Hepatocyte (in vitro differentiated cells): ENCODE results near the gene KEAP1. TPM values are rescaled to one million over a fixed set of nuclear protein-coding genes. Genes with fewer than 3 reads are reported as not detected.

Experiments used
- DNase-seq: peaks from one replicate; pipeline ENCODE4 v3.0.0-alpha.2; 2016; ENCODE audit warnings: low spot score
- H2AFZ ChIP-seq: fragments of 200-600 bp; sonication (generic); 2 replicates; pipeline ENCODE4 v1.6.0; 2016; ENCODE audit warnings: antibody characterized with exemption, mild to moderate bottlenecking
- H3K27ac ChIP-seq: fragments of 200-600 bp; sonication (generic); 2 replicates; pipeline ENCODE4 v1.5.1; 2016; ENCODE audit warnings: mild to moderate bottlenecking
- H3K27me3 ChIP-seq: fragments of 200-600 bp; sonication (generic); 2 replicates; pipeline ENCODE4 v1.6.1; 2016
- H3K36me3 ChIP-seq: fragments of 200-600 bp; sonication (generic); replicated peaks from 2 replicates; pipeline ENCODE4 v1.5.1; 2016; ENCODE audit warnings: low read depth; ENCODE audit not compliant: insufficient read depth
- H3K4me1 ChIP-seq: fragments of 200-600 bp; sonication (generic); 2 replicates; pipeline ENCODE4 v1.5.1; 2016; ENCODE audit warnings: mild to moderate bottlenecking, moderate library complexity; ENCODE audit not compliant: insufficient read depth
- H3K4me2 ChIP-seq: fragments of 200-600 bp; sonication (generic); 2 replicates; pipeline ENCODE4 v1.6.0; 2016
- H3K4me3 ChIP-seq: fragments of 200-600 bp; sonication (generic); 2 replicates; pipeline ENCODE4 v1.5.1; 2016; ENCODE audit warnings: mild to moderate bottlenecking
- H3K79me2 ChIP-seq: fragments of 200-600 bp; sonication (generic); 2 replicates; pipeline ENCODE4 v1.6.0; 2017; ENCODE audit warnings: mild to moderate bottlenecking
- H3K9me2 ChIP-seq: fragments of 200-600 bp; sonication (generic); replicated peaks from 2 replicates; pipeline ENCODE4 v1.6.0; 2017; ENCODE audit warnings: mild to moderate bottlenecking; ENCODE audit not compliant: insufficient read depth
- H3K9me3 ChIP-seq: fragments of 200-600 bp; sonication (generic); 2 replicates; pipeline ENCODE4 v1.5.1; 2016; ENCODE audit warnings: low read depth, mild to moderate bottlenecking
- H4K20me1 ChIP-seq: fragments of 200-600 bp; sonication (generic); 2 replicates; pipeline ENCODE4 v1.6.0; 2016; ENCODE audit warnings: mild to moderate bottlenecking; ENCODE audit not compliant: insufficient read depth, poor library complexity, severe bottlenecking
- EZH2 ChIP-seq: fragments of 200-600 bp; sonication (generic); IDR thresholded peaks from 2 replicates; pipeline ENCODE4 v1.6.1; 2016; ENCODE audit warnings: antibody characterized with exemption, mild to moderate bottlenecking, borderline replicate concordance
- EZH2phosphoT487 ChIP-seq: fragments of 200-600 bp; sonication (generic); IDR thresholded peaks from one replicate; pipeline ENCODE4 v1.6.1; 2018; ENCODE audit warnings: antibody characterized with exemption, mild to moderate bottlenecking, low read depth, moderate library complexity; ENCODE audit not compliant: unreplicated experiment, severe bottlenecking
- WGBS: methylation state at CpG from one replicate; pipeline ENCODE4 v1.1.6; 2016; ENCODE audit warnings: low lambda C conversion rate; ENCODE audit errors: missing lambda C conversion rate; 5-methylcytosine and 5-hydroxymethylcytosine counted together
- polyA plus RNA-seq: library from polyadenylated mRNA; unstranded; fragments of >200 nt; fragmentation: Nextera tagmentation; extraction: Ambion mirVana; gene quantifications from 2 replicates; pipeline ENCODE4 v1.2.1, GENCODE V29; 2016
- total RNA-seq: library from RNA; depleted of rRNA; stranded (reverse); fragments of >200 nt; gene quantifications from 2 replicates; pipeline ENCODE4 v1.2.3, GENCODE V29; 2014
- TF ChIP-seq, protein P1 (sequence below): fragments of 200-600 bp; sonication (generic); IDR thresholded peaks from 2 replicates; pipeline ENCODE4 v1.5.1; 2016; ENCODE audit warnings: antibody characterized with exemption, mild to moderate bottlenecking; ENCODE audit not compliant: poor library complexity

The KEAP1 gene
- total and polyA plus RNA-seq, 2 experiments from 2014 or later: 48.2 to 66.8 TPM

DNA sequence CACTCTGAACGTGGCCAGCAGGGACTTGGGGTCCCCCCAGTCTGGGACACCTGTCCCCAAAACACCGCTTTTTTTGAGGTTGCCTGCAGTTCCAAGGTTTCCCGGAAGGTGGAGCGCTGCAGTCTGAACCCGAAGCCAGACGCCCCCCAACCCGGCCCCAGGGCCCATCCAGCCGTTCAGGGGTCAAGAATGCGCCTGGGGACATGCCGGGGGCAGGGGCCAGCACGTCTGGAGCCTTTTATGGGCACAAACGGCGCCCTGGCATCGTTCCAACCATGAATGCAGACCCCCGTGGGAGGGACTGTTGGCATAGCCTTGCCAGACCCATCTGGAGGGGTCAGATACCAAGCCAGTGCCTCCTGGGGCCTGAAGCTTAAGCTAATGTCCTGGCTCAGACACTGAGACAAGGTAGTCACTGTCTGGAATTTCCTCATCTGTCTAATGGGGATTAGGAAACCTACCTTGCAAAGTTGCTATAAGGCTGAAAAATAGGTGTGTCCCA, 7.2 kb upstream of the KEAP1 start:
- no peaks in the 10 kb centered on the region for H3K9me2 ChIP-seq
- peak; percentile 30 for DNase-seq
- H3K36me3 ChIP-seq: no peaks in the 10 kb centered on the region
- 13% methylated on average over 15 of the region's 15 CpGs for WGBS
- no peak overlapping the region for H3K27ac ChIP-seq
- peaks cover 36% of the 10 kb centered on the region for H3K27me3 ChIP-seq
- H3K79me2 ChIP-seq: no peaks in the 10 kb centered on the region
- H3K4me2 ChIP-seq: peak overlapping the region; percentile 54
- TF ChIP-seq, protein P1, sequence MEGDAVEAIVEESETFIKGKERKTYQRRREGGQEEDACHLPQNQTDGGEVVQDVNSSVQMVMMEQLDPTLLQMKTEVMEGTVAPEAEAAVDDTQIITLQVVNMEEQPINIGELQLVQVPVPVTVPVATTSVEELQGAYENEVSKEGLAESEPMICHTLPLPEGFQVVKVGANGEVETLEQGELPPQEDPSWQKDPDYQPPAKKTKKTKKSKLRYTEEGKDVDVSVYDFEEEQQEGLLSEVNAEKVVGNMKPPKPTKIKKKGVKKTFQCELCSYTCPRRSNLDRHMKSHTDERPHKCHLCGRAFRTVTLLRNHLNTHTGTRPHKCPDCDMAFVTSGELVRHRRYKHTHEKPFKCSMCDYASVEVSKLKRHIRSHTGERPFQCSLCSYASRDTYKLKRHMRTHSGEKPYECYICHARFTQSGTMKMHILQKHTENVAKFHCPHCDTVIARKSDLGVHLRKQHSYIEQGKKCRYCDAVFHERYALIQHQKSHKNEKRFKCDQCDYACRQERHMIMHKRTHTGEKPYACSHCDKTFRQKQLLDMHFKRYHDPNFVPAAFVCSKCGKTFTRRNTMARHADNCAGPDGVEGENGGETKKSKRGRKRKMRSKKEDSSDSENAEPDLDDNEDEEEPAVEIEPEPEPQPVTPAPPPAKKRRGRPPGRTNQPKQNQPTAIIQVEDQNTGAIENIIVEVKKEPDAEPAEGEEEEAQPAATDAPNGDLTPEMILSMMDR: peak; percentile 65
- TF ChIP-seq EZH2: no peak
- TF ChIP-seq EZH2phosphoT487: no peak
- no peak overlapping the region for H3K4me3 ChIP-seq
- no peak overlapping the region for H2AFZ ChIP-seq
- no peaks in the 10 kb centered on the region for H3K4me1 ChIP-seq
- H4K20me1 ChIP-seq: no peaks in the 10 kb centered on the region
- H3K9me3 ChIP-seq: no peaks in the 10 kb centered on the region

GRCh38 chr19:10508707-10509106, 5.6 kb upstream of the KEAP1 start:
- Histone ChIP-seq H2AFZ (no peak overlapping the region), H3K27ac (no peak overlapping the region), H3K27me3 (peaks cover 20% of the 10 kb centered on the region), H3K9me2 (no peaks in the 10 kb centered on the region), H3K4me3 (no peak overlapping the region), H3K36me3 (no peaks in the 10 kb centered on the region), H4K20me1 (no peaks in the 10 kb centered on the region), H3K4me1 (no peaks in the 10 kb centered on the region), H3K79me2 (no peaks in the 10 kb centered on the region), H3K9me3 (no peaks in the 10 kb centered on the region), H3K4me2 (no peak overlapping the region)
- TF ChIP-seq EZH2phosphoT487: no peak
- TF ChIP-seq, protein P1: no peak
- no peak for TF ChIP-seq EZH2
- WGBS: 79% methylated on average over 3 of the region's 3 CpGs
- no peak for DNase-seq

DNA sequence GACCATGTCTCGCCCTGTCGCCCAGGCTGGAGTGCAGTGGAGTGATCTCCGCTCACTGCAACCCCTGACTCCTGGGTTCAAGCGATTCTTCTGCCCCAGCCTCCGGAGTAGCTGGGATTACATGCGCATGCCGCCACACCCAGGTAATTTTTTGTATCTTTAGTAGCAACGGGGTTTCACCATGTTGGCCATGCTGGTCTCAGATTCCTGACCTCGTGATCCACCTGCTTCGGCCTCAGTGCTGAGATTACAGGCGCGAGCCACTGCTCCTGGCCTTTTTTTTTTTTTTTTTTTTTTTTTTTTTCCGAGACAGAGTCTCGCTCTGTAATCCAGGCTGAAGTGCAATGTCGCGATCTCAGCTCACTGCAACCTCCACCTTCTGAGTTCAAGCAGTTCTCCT, 4.9 kb upstream of the KEAP1 start:
- DNase-seq: no peak
- Histone ChIP-seq H2AFZ (no peak overlapping the region), H3K27ac (no peak overlapping the region), H3K36me3 (no peaks in the 10 kb centered on the region), H3K4me3 (no peak overlapping the region), H3K4me1 (no peaks in the 10 kb centered on the region), H3K27me3 (peaks cover 13% of the 10 kb centered on the region), H3K4me2 (no peak overlapping the region), H4K20me1 (no peaks in the 10 kb centered on the region), H3K9me3 (no peaks in the 10 kb centered on the region), H3K79me2 (no peaks in the 10 kb centered on the region), H3K9me2 (no peaks in the 10 kb centered on the region)
- WGBS: 89% methylated on average over 14 of the region's 16 CpGs
- TF ChIP-seq, protein P1: no peak
- TF ChIP-seq EZH2: no peak
- TF ChIP-seq EZH2phosphoT487: no peak
